HepG2 (cell line): Measurements from ENCODE around the gene EPN3. TPM values are rescaled to one million over a fixed set of nuclear protein-coding genes. Genes with fewer than 3 reads are reported as not detected.

ENCODE experiments used
- ATAC-seq: fragments of 200-7000 bp; cut with Tn5 transposase; 3 replicates; pipeline ENCODE4 v1.9.1; 2020; ENCODE audit warnings: mild to moderate bottlenecking, moderate library complexity
- BruUV-seq: library from RNA; stranded (reverse); fragments of 400-500 nt; replicated peaks from 2 replicates; lab custom pipeline; 2021; lab: Mats Ljungman, UMichigan
- CTCF ChIA-PET: fragments of 300-600 bp; formaldehyde crosslinking; extraction: SDS; loops from one replicate; lab custom pipeline; 2021; ENCODE audit warnings: low total read pairs, inconsistent platforms, low intra/inter-chr PET ratio; lab: Yijun Ruan, JAX
- POLR2A ChIA-PET: fragments of 350-600 bp; sonication (Branson Sonifier 250); formaldehyde crosslinking; loops from one replicate; lab custom pipeline; 2020; ENCODE audit warnings: antibody characterized with exemption, inconsistent platforms; lab: Yijun Ruan, JAX
- DNase-seq: peaks from one replicate; pipeline ENCODE4 v3.0.0-alpha.2; 2015; ENCODE audit warnings: low spot score
- FAIRE-seq: peaks from 3 replicates; lab custom pipeline; 2011; peaks lifted over from hg19 to GRCh38; lab: Jason Lieb, UNC
- H2AFZ ChIP-seq: one replicate; pipeline ENCODE4 v1.6.1; 2011; ENCODE audit warnings: low read length, inconsistent platforms
- H3K27ac ChIP-seq: fragments of 300-600 bp; 3 replicates; pipeline ENCODE4 v1.8.0; 2011; ENCODE audit warnings: mixed run types, mild to moderate bottlenecking, mixed read lengths, low read length, inconsistent platforms; ENCODE audit not compliant: insufficient read depth; ENCODE audit errors: extremely low read length
- H3K27me3 ChIP-seq, 2 experiments: fragments of 200-600 bp in 1 of 2; 2 replicates in 1 of 2; 3 replicates in 1 of 2; pipeline versions ENCODE4 v1.6.0 to v1.8.0; 2011; ENCODE audit warnings: low read length in 2 of 2, mild to moderate bottlenecking in 2 of 2, moderate library complexity in 2 of 2, inconsistent platforms in 1 of 2; ENCODE audit not compliant: insufficient read depth in 2 of 2, control insufficient read depth in 1 of 2
- H3K36me3 ChIP-seq, 2 experiments: fragments of 200-600 bp in 1 of 2; replicated peaks in 1 of 2; 2 replicates in 1 of 2; 3 replicates in 1 of 2; pipeline versions ENCODE4 v1.5.1 to v1.8.0; 2011; ENCODE audit warnings: low read length in 2 of 2, inconsistent platforms in 1 of 2; ENCODE audit not compliant: insufficient read depth in 2 of 2, control insufficient read depth in 1 of 2
- H3K4me1 ChIP-seq: 2 replicates; pipeline ENCODE4 v1.5.1; 2012; ENCODE audit warnings: low read length, inconsistent platforms; ENCODE audit not compliant: insufficient read depth
- H3K4me2 ChIP-seq: 2 replicates; pipeline ENCODE4 v1.6.0; 2011; ENCODE audit warnings: low read depth, low read length, inconsistent platforms
- H3K4me3 ChIP-seq, 3 experiments: fragments of 200-600 bp in 1 of 3; sonication (generic), shearing (Covaris generic) in 1 of 3; replicated peaks in 1 of 3; 2 replicates each; pipeline ENCODE4 v1.5.1; 2011 to 2016; ENCODE audit warnings: low read length in 3 of 3, inconsistent platforms in 2 of 3, low read depth in 2 of 3, mild to moderate bottlenecking in 2 of 3, control low read depth in 1 of 3, mixed read lengths in 1 of 3; ENCODE audit not compliant: insufficient read depth in 1 of 3
- H3K79me2 ChIP-seq: one replicate; pipeline ENCODE4 v1.6.1; 2011; ENCODE audit warnings: low read length, inconsistent platforms; ENCODE audit not compliant: insufficient read depth
- H3K9ac ChIP-seq: 2 replicates; pipeline ENCODE4 v1.6.0; 2011; ENCODE audit warnings: mild to moderate bottlenecking, low read depth, low read length, inconsistent platforms; ENCODE audit not compliant: insufficient read depth
- H3K9me3 ChIP-seq: 2 replicates; pipeline ENCODE4 v1.5.1; 2012; ENCODE audit warnings: mild to moderate bottlenecking, low read length
- H4K20me1 ChIP-seq: 2 replicates; pipeline ENCODE4 v1.6.0; 2011; ENCODE audit warnings: inconsistent platforms, mild to moderate bottlenecking, low read length, moderate library complexity; ENCODE audit not compliant: insufficient read depth
- ATAD3A ChIP-seq: sonication (generic); formaldehyde crosslinking; IDR thresholded peaks from 2 replicates; pipeline ENCODE4 v1.4.0; 2020; ENCODE audit warnings: missing genetic modification reagents
- EEA1 ChIP-seq: sonication (generic); formaldehyde crosslinking; IDR thresholded peaks from 2 replicates; pipeline ENCODE4 v1.5.1; 2020; ENCODE audit warnings: mild to moderate bottlenecking, missing genetic modification reagents, borderline replicate concordance
- ELF4 ChIP-seq: sonication (generic); formaldehyde crosslinking; IDR thresholded peaks from 2 replicates; pipeline ENCODE4 v1.5.0; 2020; ENCODE audit warnings: missing genetic modification reagents, mild to moderate bottlenecking, moderate library complexity, borderline replicate concordance
- HOXD1 ChIP-seq: sonication (generic); formaldehyde crosslinking; IDR thresholded peaks from 2 replicates; pipeline ENCODE4 v1.5.0; 2020; ENCODE audit warnings: missing genetic modification reagents
- JDP2 ChIP-seq: sonication (generic); formaldehyde crosslinking; IDR thresholded peaks from 2 replicates; pipeline ENCODE4 v1.8.1; 2022; ENCODE audit warnings: missing genetic modification reagents, borderline replicate concordance
- KDM6A ChIP-seq: IDR thresholded peaks from 2 replicates; pipeline ENCODE4 v1.6.1; 2016; ENCODE audit warnings: low read depth
- POLR2G ChIP-seq: fragments of 200-400 bp; formaldehyde crosslinking; IDR thresholded peaks from 2 replicates; pipeline ENCODE4 v1.6.1; 2018; ENCODE audit warnings: mild to moderate bottlenecking, low read depth, low read length, moderate library complexity
- ZMAT3 ChIP-seq: sonication (generic); formaldehyde crosslinking; conservative IDR thresholded peaks from 2 replicates; pipeline ENCODE4 v1.7.0; 2021; ENCODE audit warnings: missing genetic modification reagents
- ZNF335 ChIP-seq: sonication (generic); formaldehyde crosslinking; IDR thresholded peaks from 2 replicates; pipeline ENCODE4 v1.4.0; 2020; ENCODE audit warnings: missing genetic modification reagents
- ZNF550 ChIP-seq: sonication (generic); formaldehyde crosslinking; IDR thresholded peaks from 2 replicates; pipeline ENCODE4 v1.4.0; 2020; ENCODE audit warnings: mild to moderate bottlenecking, missing genetic modification reagents, borderline replicate concordance
- ZNF749 ChIP-seq: sonication (generic); formaldehyde crosslinking; IDR thresholded peaks from 2 replicates; pipeline ENCODE4 v1.8.0; 2022; ENCODE audit warnings: mild to moderate bottlenecking, missing genetic modification reagents, moderate library complexity, borderline replicate concordance
- ZSCAN22 ChIP-seq: sonication (generic); formaldehyde crosslinking; IDR thresholded peaks from 2 replicates; pipeline ENCODE4 v1.4.0; 2020; ENCODE audit warnings: mild to moderate bottlenecking, missing genetic modification reagents
- WGBS: methylation state at CpG from one replicate; pipeline ENCODE4 v1.1.6; 2017; ENCODE audit warnings: low lambda C conversion rate; 5-methylcytosine and 5-hydroxymethylcytosine counted together
- in situ Hi-C: cut with HindIII; loops from 2 replicates; pipeline ENCODE4 v1.10.0; 2017; ENCODE audit warnings: low pct_unique_long_range_greater_than_20kb; ENCODE audit not compliant: extremely low pct_ligation_motif_present
- intact Hi-C: fragments of 100-400 bp; cut with micrococcal nuclease; formaldehyde crosslinking; loops from one replicate; pipeline ENCODE4 v1.10.0; 2022; ENCODE audit not compliant: unreplicated experiment
- polyA plus RNA-seq, 8 experiments: library from polyadenylated mRNA; depleted of rRNA in 3 of 8; stranded (reverse) in 7 of 8; unstranded in 1 of 8; fragments of >200 nt; fragmentation: Illumina TruSeq in 4 of 8; extraction: Trizol in 4 of 8; gene quantifications; 2 replicates each; pipeline versions ENCODE4 v1.2.1 to v1.2.3, GENCODE V29; 2011 to 2016; ENCODE audit warnings: low read depth in 4 of 8, missing spikeins in 1 of 8, mixed read lengths in 1 of 8; ENCODE audit not compliant: insufficient read depth in 1 of 8
- total RNA-seq, 5 experiments: library from RNA; depleted of rRNA; stranded (reverse); fragments of >200 nt; fragmentation: Illumina TruSeq; extraction: Trizol; gene quantifications; 2 replicates each; pipeline ENCODE4 v1.2.3, GENCODE V29; 2016; ENCODE audit warnings: low read depth in 1 of 5
- TF ChIP-seq, protein P1 (sequence below): sonication (generic); formaldehyde crosslinking; IDR thresholded peaks from 2 replicates; pipeline ENCODE4 v1.5.1; 2020; ENCODE audit warnings: mild to moderate bottlenecking, missing genetic modification reagents, borderline replicate concordance
- TF ChIP-seq, protein P2 (sequence below): sonication (generic); formaldehyde crosslinking; IDR thresholded peaks from 2 replicates; pipeline ENCODE4 v1.8.0; 2022; ENCODE audit warnings: mild to moderate bottlenecking, missing genetic modification reagents, moderate library complexity
- TF ChIP-seq, protein P3 (sequence below): sonication (generic); formaldehyde crosslinking; IDR thresholded peaks from 2 replicates; pipeline ENCODE4 v1.4.0; 2020; ENCODE audit warnings: missing genetic modification reagents
- TF ChIP-seq, protein P4 (sequence below): sonication (generic); formaldehyde crosslinking; IDR thresholded peaks from 2 replicates; pipeline ENCODE4 v1.4.0; 2020; ENCODE audit warnings: mild to moderate bottlenecking, missing genetic modification reagents

The EPN3 gene
- total and polyA plus RNA-seq, 2 of the 13 experiments (the other 11 are each of a cell fraction or from before 2014, with no cell fraction given), result 0.11 to 0.95 TPM

DNA sequence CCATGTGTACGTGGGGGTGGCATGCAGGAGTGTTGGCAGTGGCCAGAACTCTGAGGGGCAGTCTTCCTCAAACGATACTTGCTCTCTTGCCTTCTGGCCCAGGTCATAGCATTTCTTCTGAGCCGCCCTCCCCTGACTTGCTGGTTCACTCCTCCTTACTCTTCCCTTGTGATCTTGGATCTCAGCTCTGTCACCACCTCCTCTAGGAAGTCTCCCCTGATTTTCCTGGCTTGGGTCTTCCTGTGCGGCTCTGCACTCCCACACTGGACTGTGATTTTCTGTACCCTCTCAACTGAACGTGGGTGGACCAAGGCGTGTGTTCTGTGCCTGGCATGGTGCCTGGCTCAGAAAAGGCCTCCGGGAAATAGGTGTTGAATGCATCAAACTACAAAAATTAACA lies 2.9 kb downstream of the EPN3 start:
- no peak overlapping the region for H2AFZ ChIP-seq
- ChIA-PET POLR2A (no interaction called here), CTCF (no interaction called here)
- WGBS, result 95% methylated on average over 7 of the region's 7 CpGs
- no peak for TF ChIP-seq ZNF749
- TF ChIP-seq, protein P1, sequence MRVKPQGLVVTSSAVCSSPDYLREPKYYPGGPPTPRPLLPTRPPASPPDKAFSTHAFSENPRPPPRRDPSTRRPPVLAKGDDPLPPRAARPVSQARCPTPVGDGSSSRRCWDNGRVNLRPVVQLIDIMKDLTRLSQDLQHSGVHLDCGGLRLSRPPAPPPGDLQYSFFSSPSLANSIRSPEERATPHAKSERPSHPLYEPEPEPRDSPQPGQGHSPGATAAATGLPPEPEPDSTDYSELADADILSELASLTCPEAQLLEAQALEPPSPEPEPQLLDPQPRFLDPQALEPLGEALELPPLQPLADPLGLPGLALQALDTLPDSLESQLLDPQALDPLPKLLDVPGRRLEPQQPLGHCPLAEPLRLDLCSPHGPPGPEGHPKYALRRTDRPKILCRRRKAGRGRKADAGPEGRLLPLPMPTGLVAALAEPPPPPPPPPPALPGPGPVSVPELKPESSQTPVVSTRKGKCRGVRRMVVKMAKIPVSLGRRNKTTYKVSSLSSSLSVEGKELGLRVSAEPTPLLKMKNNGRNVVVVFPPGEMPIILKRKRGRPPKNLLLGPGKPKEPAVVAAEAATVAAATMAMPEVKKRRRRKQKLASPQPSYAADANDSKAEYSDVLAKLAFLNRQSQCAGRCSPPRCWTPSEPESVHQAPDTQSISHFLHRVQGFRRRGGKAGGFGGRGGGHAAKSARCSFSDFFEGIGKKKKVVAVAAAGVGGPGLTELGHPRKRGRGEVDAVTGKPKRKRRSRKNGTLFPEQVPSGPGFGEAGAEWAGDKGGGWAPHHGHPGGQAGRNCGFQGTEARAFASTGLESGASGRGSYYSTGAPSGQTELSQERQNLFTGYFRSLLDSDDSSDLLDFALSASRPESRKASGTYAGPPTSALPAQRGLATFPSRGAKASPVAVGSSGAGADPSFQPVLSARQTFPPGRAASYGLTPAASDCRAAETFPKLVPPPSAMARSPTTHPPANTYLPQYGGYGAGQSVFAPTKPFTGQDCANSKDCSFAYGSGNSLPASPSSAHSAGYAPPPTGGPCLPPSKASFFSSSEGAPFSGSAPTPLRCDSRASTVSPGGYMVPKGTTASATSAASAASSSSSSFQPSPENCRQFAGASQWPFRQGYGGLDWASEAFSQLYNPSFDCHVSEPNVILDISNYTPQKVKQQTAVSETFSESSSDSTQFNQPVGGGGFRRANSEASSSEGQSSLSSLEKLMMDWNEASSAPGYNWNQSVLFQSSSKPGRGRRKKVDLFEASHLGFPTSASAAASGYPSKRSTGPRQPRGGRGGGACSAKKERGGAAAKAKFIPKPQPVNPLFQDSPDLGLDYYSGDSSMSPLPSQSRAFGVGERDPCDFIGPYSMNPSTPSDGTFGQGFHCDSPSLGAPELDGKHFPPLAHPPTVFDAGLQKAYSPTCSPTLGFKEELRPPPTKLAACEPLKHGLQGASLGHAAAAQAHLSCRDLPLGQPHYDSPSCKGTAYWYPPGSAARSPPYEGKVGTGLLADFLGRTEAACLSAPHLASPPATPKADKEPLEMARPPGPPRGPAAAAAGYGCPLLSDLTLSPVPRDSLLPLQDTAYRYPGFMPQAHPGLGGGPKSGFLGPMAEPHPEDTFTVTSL, result no peak
- TF ChIP-seq ZNF550 (CRISPR knock-in tag), result no peak
- no peak for TF ChIP-seq ELF4 (CRISPR knock-in tag)
- TF ChIP-seq, protein P2, sequence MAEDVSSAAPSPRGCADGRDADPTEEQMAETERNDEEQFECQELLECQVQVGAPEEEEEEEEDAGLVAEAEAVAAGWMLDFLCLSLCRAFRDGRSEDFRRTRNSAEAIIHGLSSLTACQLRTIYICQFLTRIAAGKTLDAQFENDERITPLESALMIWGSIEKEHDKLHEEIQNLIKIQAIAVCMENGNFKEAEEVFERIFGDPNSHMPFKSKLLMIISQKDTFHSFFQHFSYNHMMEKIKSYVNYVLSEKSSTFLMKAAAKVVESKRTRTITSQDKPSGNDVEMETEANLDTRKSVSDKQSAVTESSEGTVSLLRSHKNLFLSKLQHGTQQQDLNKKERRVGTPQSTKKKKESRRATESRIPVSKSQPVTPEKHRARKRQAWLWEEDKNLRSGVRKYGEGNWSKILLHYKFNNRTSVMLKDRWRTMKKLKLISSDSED, result no peak
- TF ChIP-seq, protein P3, sequence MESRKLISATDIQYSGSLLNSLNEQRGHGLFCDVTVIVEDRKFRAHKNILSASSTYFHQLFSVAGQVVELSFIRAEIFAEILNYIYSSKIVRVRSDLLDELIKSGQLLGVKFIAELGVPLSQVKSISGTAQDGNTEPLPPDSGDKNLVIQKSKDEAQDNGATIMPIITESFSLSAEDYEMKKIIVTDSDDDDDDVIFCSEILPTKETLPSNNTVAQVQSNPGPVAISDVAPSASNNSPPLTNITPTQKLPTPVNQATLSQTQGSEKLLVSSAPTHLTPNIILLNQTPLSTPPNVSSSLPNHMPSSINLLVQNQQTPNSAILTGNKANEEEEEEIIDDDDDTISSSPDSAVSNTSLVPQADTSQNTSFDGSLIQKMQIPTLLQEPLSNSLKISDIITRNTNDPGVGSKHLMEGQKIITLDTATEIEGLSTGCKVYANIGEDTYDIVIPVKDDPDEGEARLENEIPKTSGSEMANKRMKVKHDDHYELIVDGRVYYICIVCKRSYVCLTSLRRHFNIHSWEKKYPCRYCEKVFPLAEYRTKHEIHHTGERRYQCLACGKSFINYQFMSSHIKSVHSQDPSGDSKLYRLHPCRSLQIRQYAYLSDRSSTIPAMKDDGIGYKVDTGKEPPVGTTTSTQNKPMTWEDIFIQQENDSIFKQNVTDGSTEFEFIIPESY (CRISPR knock-in tag), result no peak
- no peak for TF ChIP-seq POLR2G
- no peak for TF ChIP-seq KDM6A (CRISPR knock-in tag)
- no peak for TF ChIP-seq JDP2 (CRISPR knock-in tag)
- no peak for TF ChIP-seq ATAD3A (CRISPR knock-in tag)
- TF ChIP-seq ZNF335, result no peak
- TF ChIP-seq ZSCAN22 (CRISPR knock-in tag), result no peak
- no peak for TF ChIP-seq ZMAT3 (CRISPR knock-in tag)
- TF ChIP-seq, protein P4, sequence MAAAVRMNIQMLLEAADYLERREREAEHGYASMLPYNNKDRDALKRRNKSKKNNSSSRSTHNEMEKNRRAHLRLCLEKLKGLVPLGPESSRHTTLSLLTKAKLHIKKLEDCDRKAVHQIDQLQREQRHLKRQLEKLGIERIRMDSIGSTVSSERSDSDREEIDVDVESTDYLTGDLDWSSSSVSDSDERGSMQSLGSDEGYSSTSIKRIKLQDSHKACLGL (CRISPR knock-in tag), result no peak
- no peak for TF ChIP-seq HOXD1 (CRISPR knock-in tag)
- TF ChIP-seq EEA1 (CRISPR knock-in tag), result no peak
- H3K4me1 ChIP-seq, result peaks cover 80% of the 10 kb centered on the region
- no peak overlapping the region for H3K4me2 ChIP-seq
- FAIRE-seq, result no peak
- no TSS peak for BruUV-seq
- H3K79me2 ChIP-seq, result no peaks in the 10 kb centered on the region
- intact Hi-C loops, result no loop called here
- peaks cover 5 to 27% of the 10 kb centered on the region in 2 experiments; a peak in 4 of 5 replicates for H3K27me3 ChIP-seq
- H3K4me3 ChIP-seq, result no peak overlapping the region
- no peaks in the 10 kb centered on the region for H4K20me1 ChIP-seq
- no peaks in the 10 kb centered on the region for H3K36me3 ChIP-seq
- no peak for DNase-seq
- H3K9ac ChIP-seq, result no peak overlapping the region
- no peaks in the 10 kb centered on the region for H3K9me3 ChIP-seq
- no peak for ATAC-seq
- in situ Hi-C loops, result no loop called here
- no peak overlapping the region for H3K27ac ChIP-seq
